PC-3 (cell line): ENCODE measurements around the gene ARHGAP23. TPM values are rescaled to one million over a fixed set of nuclear protein-coding genes. Genes with fewer than 3 reads are reported as not detected.

Experiments used
- ATAC-seq: fragments of 200-7000 bp; cut with Tn5 transposase; 2 replicates; pipeline ENCODE4 v1.9.1; 2020; ENCODE audit warnings: mild to moderate bottlenecking, moderate library complexity
- BruUV-seq: library from RNA; stranded (reverse); fragments of 400-500 nt; replicated peaks from 2 replicates; lab custom pipeline; 2021; lab: Mats Ljungman, UMichigan
- CTCF ChIA-PET: fragments of 300-600 bp; sonication (Branson Sonifier 250); formaldehyde crosslinking; loops from one replicate; lab custom pipeline; 2022; ENCODE audit warnings: antibody characterized with exemption; lab: Charles Lee
- POLR2A ChIA-PET: fragments of 300-600 bp; sonication (Branson Sonifier 250); formaldehyde crosslinking; loops from one replicate; lab custom pipeline; 2022; ENCODE audit warnings: antibody characterized with exemption; ENCODE audit not compliant: unreplicated experiment; lab: Charles Lee
- DNase-seq: peaks from one replicate; pipeline ENCODE4 v3.0.0-alpha.2; 2015
- H2AFZ ChIP-seq: fragments of 300-600 bp; sonication (generic); 2 replicates; pipeline ENCODE4 v1.6.0; 2016; ENCODE audit warnings: antibody characterized with exemption, low read length
- H3F3A ChIP-seq: fragments of 300-600 bp; sonication (generic); one replicate; pipeline ENCODE4 v1.6.0; 2017; ENCODE audit warnings: antibody characterized with exemption, low read length, control low read depth, mild to moderate bottlenecking; ENCODE audit not compliant: unreplicated experiment
- H3K27ac ChIP-seq: fragments of 300-600 bp; sonication (generic); 2 replicates; pipeline ENCODE4 v1.5.1; 2016; ENCODE audit warnings: mild to moderate bottlenecking, low read length
- H3K27me3 ChIP-seq: fragments of 300-600 bp; sonication (generic); 2 replicates; pipeline ENCODE4 v1.6.1; 2016; ENCODE audit warnings: low read length, mixed read lengths
- H3K36me3 ChIP-seq: fragments of 300-600 bp; sonication (generic); 2 replicates; pipeline ENCODE4 v1.6.1; 2016; ENCODE audit warnings: low read depth, mixed run types, low read length, mixed read lengths
- H3K4me1 ChIP-seq: fragments of 300-600 bp; sonication (generic); 2 replicates; pipeline ENCODE4 v1.5.1; 2016; ENCODE audit warnings: low read length; ENCODE audit not compliant: insufficient read depth
- H3K4me2 ChIP-seq: fragments of 300-600 bp; sonication (generic); 2 replicates; pipeline ENCODE4 v1.6.0; 2016; ENCODE audit warnings: low read length
- H3K4me3 ChIP-seq: fragments of 300-600 bp; sonication (generic); 2 replicates; pipeline ENCODE4 v1.5.1; 2016; ENCODE audit warnings: mild to moderate bottlenecking, low read length, mixed read lengths
- H3K79me2 ChIP-seq: fragments of 300-600 bp; sonication (generic); 2 replicates; pipeline ENCODE4 v1.6.1; 2017; ENCODE audit warnings: low read length, mixed read lengths
- H3K9ac ChIP-seq: fragments of 300-600 bp; sonication (generic); 2 replicates; pipeline ENCODE4 v1.6.0; 2016; ENCODE audit warnings: mild to moderate bottlenecking, low read length
- H3K9me2 ChIP-seq: fragments of 300-600 bp; sonication (generic); replicated peaks from 2 replicates; pipeline ENCODE4 v1.6.1; 2016; ENCODE audit warnings: mixed run types, low read length, mixed read lengths
- H3K9me3 ChIP-seq: fragments of 300-600 bp; sonication (generic); 2 replicates; pipeline ENCODE4 v1.6.1; 2016; ENCODE audit warnings: low read length, mixed read lengths
- H4K20me1 ChIP-seq: fragments of 300-600 bp; sonication (generic); 2 replicates; pipeline ENCODE4 v1.6.1; 2016; ENCODE audit warnings: low read length, mixed read lengths
- EZH2 ChIP-seq: fragments of 300-600 bp; sonication (generic); IDR thresholded peaks from one replicate; pipeline ENCODE4 v1.6.1; 2017; ENCODE audit warnings: antibody characterized with exemption, mild to moderate bottlenecking, low read length; ENCODE audit not compliant: unreplicated experiment
- EZH2phosphoT487 ChIP-seq: fragments of 300-600 bp; sonication (generic); IDR thresholded peaks from 2 replicates; pipeline ENCODE4 v1.6.1; 2018; ENCODE audit warnings: mild to moderate bottlenecking, antibody characterized with exemption, low read length, borderline replicate concordance
- intact Hi-C: fragments of 100-400 bp; cut with micrococcal nuclease; formaldehyde crosslinking; loops from 2 replicates; pipeline ENCODE4 v1.9.0; 2023
- total RNA-seq: library from RNA; depleted of rRNA; stranded (reverse); fragments of >200 nt; gene quantifications from 2 replicates; pipeline ENCODE4 v1.2.3, GENCODE V29; 2014
- TF ChIP-seq, protein P1 (sequence below): fragments of 300-600 bp; sonication (generic); conservative IDR thresholded peaks from 2 replicates; pipeline ENCODE4 v1.5.1; 2017; ENCODE audit warnings: antibody characterized with exemption, low read depth, mild to moderate bottlenecking, low read length

Gene ARHGAP23
- total RNA-seq, 1 experiment from 2014 or later = 9.0 TPM

DNA sequence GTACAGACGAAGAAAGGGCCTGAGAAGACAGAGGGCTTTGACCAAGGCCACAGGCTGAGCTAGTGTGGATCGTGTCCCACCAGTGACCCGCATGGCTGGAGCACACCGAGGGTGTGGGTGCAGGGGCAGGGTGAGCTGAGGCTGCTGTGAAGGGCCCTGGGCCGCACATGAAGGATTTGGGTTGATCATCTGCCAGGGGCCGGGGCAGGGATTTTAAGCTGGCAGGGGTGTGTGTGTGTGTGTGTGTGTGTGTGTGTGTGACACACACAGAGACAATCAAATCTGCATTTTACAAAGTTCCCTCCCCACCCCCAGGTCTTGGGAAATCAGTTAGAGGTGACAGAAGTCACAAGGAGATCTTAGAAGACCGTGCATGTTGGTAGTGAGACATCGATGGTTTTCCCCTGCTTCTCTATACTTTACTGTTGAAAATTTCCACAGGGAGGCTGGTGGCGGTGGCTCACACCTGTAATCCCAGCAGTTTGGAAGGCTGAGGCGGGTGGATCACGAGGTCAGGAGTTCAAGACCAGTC lies 112.3 kb downstream of the ARHGAP23 start:
- no peaks in the 10 kb centered on the region for H3F3A ChIP-seq
- H3K4me3 ChIP-seq = no peak overlapping the region
- no peaks in the 10 kb centered on the region; the same call in 1 of the 2 replicates for H3K4me1 ChIP-seq
- intact Hi-C loops = no loop called here
- DNase-seq (no peak), ATAC-seq (no peak)
- H3K9me3 ChIP-seq = no peaks in the 10 kb centered on the region
- TF ChIP-seq, protein P1, sequence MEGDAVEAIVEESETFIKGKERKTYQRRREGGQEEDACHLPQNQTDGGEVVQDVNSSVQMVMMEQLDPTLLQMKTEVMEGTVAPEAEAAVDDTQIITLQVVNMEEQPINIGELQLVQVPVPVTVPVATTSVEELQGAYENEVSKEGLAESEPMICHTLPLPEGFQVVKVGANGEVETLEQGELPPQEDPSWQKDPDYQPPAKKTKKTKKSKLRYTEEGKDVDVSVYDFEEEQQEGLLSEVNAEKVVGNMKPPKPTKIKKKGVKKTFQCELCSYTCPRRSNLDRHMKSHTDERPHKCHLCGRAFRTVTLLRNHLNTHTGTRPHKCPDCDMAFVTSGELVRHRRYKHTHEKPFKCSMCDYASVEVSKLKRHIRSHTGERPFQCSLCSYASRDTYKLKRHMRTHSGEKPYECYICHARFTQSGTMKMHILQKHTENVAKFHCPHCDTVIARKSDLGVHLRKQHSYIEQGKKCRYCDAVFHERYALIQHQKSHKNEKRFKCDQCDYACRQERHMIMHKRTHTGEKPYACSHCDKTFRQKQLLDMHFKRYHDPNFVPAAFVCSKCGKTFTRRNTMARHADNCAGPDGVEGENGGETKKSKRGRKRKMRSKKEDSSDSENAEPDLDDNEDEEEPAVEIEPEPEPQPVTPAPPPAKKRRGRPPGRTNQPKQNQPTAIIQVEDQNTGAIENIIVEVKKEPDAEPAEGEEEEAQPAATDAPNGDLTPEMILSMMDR = no peak
- TF ChIP-seq EZH2 (no peak), EZH2phosphoT487 (no peak)
- H2AFZ ChIP-seq = no peak overlapping the region
- no peaks in the 10 kb centered on the region for H3K79me2 ChIP-seq
- no peaks in the 10 kb centered on the region for H4K20me1 ChIP-seq
- no peaks in the 10 kb centered on the region for H3K27me3 ChIP-seq
- H3K27ac ChIP-seq = no peak overlapping the region
- H3K4me2 ChIP-seq = no peak overlapping the region
- H3K9me2 ChIP-seq = no peaks in the 10 kb centered on the region
- ChIA-PET CTCF (no interaction called here), POLR2A (no interaction called here)
- no peaks in the 10 kb centered on the region for H3K36me3 ChIP-seq
- no TSS peak for BruUV-seq
- H3K9ac ChIP-seq = no peak overlapping the region

DNA sequence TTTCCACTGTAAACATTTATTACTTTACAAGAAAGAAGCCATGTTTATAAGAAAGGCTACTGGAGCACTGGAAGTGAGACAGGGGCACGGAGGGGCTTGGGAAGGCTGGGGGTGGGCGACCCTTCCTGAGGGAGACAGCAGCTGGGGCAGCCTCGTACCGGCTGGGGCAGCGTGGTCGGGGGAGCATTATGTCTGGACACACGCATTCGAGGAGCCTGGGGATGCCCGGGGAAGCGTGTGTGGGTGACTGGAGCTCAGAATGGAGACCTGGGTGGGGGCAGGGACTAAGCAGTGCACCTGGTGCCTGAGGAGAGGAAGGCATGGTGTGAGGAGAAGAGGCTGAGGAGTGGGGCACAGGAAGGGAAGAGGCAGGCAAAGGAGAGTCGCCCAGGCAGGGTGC lies 113.0 kb downstream of the ARHGAP23 start:
- BruUV-seq = no TSS peak
- Histone ChIP-seq H3K4me1 (no peaks in the 10 kb centered on the region; the same call in 1 of the 2 replicates), H3K4me2 (no peak overlapping the region), H3F3A (no peaks in the 10 kb centered on the region), H3K9me2 (no peaks in the 10 kb centered on the region), H2AFZ (no peak overlapping the region), H4K20me1 (no peaks in the 10 kb centered on the region), H3K9ac (no peak overlapping the region), H3K27me3 (no peaks in the 10 kb centered on the region), H3K27ac (no peak overlapping the region), H3K79me2 (no peaks in the 10 kb centered on the region), H3K36me3 (no peaks in the 10 kb centered on the region), H3K4me3 (no peak overlapping the region), H3K9me3 (no peaks in the 10 kb centered on the region)
- CTCF ChIA-PET = no interaction called here
- ATAC-seq (no peak), DNase-seq (no peak)
- intact Hi-C loops = no loop called here
- TF ChIP-seq EZH2phosphoT487 (no peak), EZH2 (no peak)
- TF ChIP-seq, protein P1 = no peak
- POLR2A ChIA-PET = no interaction called here

DNA sequence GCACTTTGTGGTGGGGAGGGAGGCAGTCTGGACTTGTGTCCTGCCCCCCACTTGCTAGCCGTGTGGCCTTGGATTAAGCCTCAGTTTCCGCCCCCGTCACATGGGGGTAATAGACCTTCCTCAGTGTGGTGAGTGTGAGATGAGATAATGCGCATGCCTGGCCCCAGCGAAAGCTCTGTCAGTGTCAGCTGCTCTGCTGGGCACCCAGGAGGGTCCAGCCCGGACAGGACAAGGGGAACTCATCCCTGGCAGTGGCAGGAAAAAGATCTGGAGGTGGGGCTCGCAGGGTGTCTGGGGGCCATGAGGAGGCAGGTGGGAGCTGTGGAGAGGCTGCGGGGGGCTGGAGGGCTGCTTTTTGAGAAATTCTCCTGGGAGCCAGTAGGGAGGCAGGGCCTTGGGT lies 114.0 kb downstream of the ARHGAP23 start:
- Histone ChIP-seq H3K4me2 (no peak overlapping the region), H3K9me3 (no peaks in the 10 kb centered on the region), H3K27ac (no peak overlapping the region), H3K36me3 (no peaks in the 10 kb centered on the region), H3K79me2 (no peaks in the 10 kb centered on the region), H3F3A (no peaks in the 10 kb centered on the region), H3K9me2 (no peaks in the 10 kb centered on the region), H4K20me1 (no peaks in the 10 kb centered on the region), H3K27me3 (no peaks in the 10 kb centered on the region), H3K4me3 (no peak overlapping the region), H3K9ac (no peak overlapping the region), H3K4me1 (no peaks in the 10 kb centered on the region; the same call in 1 of the 2 replicates), H2AFZ (no peak overlapping the region)
- ChIA-PET CTCF (no interaction called here), POLR2A (no interaction called here)
- TF ChIP-seq, protein P1 = no peak
- DNase-seq = no peak
- intact Hi-C loops = no loop called here
- no TSS peak for BruUV-seq
- ATAC-seq = no peak
